Measurements from ENCODE around the gene ATP5MC3.
"Not testable (repeated sequence)": the region's sequence is repeated elsewhere in the genome, so short reads cannot be mapped to it uniquely, and the experiment has no call there.

ATP5MC3 gene

GRCh38 chr2:175181104-175181876 lies at the start of gene ATP5MC3:
ATP5MC3 (minus strand) TSS chr2:175181710; CDS start chr2:175181393, 317 bp downstream.
- peak; percentile 89 to 90 for DNase-seq

GRCh38 chr2:175228601-175229000 lies 47.1 kb upstream of the ATP5MC3 start:
- not testable (repeated sequence) for DNase-seq

- no peak for DNase-seq
These were observed 46.7 kb upstream of the ATP5MC3 start for GRCh38 chr2:175228179-175228578.

- no peak for DNase-seq
These were observed 45.9 kb upstream of the ATP5MC3 start for GRCh38 chr2:175227393-175227792.

DNA sequence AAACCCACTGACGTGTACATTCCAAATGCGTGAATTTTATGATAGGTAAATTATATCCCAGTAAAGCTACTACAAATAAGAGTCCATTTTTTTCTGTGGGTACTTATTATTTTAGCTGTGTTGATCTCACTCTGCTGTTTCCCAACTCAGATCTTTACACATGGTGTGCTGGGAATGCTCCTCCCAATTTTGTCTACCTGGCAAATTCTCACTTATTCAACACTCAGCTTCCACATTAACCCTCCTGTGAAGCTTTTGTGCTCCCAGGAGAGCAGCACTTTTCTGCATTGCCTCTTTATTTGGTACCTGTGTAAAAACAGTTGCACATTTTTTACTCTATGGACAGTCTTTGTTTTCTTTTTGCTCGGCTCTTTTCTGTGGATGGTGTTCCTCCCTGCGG lies 38.6 kb upstream of the ATP5MC3 start:
- no peak for DNase-seq

DNA sequence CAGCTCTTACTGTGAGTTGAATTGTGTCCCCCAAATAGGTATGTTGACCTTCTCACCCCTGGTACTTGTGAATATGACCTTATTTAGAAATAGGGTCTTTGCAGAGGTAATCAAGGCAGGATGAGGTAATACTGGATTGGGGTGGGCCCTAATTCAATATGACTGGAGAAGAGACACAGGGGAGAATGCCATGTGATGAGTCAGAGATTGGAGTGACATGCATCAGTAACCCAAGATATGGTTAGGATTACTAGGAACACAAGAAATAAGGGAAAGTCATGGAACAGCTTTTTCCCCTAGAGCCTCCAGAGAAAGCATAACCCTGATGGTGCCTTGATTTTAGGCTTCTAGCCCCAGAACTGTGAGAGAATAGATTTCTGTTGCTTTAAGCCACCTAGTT lies 37.0 kb upstream of the ATP5MC3 start:
- DNase-seq: no peak

DNA sequence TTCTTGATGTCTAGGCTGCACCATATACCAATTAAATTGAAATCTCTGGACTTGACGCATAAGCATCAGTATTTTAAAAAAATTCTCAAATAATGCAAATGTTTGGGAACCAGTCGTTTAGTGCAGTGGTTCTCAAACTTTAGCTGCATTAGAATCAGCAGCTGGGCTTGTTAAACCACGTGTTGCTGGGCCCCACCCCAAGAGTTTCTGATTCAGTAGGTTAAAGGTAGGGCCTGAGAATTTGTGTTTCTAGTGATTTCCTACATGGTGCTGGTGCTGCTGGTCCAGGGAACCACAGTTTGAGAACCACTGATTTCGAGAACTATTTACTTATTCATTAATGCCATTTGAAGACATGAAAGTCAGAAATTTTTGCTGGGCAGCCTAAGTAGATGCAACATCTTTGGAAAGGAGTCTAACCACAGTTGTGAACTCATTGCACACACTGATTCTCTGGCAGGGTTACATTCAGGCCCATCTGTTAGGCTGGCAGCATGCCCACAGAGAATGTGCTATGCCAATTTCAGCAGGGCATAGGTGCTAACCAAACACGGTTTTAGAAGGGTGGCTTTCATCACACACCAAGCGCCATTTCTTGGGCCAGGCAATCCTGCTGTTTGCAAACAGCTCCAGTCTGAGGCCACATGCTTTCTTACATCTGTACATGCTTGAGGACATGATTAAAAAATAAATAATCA lies 26.4 kb upstream of the ATP5MC3 start:
- DNase-seq: no peak

DNA sequence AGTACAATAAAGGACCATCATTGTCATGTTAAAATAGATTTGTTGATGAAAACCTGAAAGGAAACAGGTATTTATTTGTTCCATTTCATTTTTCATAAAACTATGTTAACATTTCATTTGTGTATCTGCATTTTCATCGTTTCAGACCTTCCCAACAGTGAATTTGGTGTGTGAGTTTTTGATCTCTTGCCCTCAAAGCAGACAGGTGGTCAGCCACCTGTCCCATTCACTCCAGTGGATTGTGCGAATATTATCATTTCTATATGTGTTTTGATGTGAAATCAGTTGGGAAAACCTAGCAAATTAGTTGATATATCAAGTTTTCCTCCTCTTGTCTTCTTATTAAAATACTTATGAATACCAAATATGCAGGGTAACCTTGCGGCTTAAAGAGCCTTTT lies 25.4 kb upstream of the ATP5MC3 start:
- no peak for DNase-seq

GRCh38 chr2:175205523-175205922 lies 24.0 kb upstream of the ATP5MC3 start:
- DNase-seq: no peak

DNA sequence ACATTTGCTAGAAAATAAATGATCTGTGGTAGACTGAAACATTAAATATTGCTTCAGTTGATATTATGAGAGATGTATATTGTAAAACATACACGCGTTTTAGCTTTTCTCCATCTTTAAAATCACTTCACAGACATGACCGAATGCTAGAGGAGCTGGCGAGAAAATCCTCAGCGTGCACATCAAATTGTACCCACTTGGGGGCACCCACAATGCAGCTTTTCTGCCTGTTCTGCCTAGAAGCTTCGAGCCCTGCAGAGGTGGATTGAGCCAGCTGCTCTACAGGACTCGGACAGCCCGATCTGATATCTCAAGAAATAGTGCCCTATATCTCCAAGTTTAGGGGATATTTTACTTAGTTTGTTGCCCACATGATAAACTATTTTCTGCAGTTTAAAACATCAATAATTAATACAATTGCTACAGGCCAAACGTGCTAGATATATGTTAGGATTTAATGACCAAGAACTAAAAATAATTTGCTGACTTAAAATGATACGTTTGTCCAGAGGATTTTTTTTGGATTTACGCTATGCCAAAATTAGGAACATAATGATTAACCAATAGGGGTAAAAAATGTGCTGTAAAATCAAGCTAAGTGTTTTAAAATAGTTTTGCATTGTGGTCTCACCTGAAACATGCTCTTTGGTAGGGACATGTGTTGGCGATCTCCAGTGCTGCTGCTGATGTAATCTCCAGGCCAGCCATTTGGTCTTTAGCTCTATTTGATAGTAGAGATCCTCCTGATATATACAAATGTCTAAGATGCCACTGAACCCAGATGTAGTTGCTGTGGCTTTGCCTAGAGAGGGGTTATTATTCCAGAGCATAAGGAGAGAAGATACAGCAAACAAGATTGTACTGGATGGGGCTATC lies 22.3 kb upstream of the ATP5MC3 start:
- DNase-seq: peak; percentile 13 to 24

- no peak for DNase-seq
These were observed 13.5 kb upstream of the ATP5MC3 start for GRCh38 chr2:175195012-175195411.

GRCh38 chr2:175188761-175189160 lies 7.3 kb upstream of the ATP5MC3 start:
- no peak for DNase-seq

DNA sequence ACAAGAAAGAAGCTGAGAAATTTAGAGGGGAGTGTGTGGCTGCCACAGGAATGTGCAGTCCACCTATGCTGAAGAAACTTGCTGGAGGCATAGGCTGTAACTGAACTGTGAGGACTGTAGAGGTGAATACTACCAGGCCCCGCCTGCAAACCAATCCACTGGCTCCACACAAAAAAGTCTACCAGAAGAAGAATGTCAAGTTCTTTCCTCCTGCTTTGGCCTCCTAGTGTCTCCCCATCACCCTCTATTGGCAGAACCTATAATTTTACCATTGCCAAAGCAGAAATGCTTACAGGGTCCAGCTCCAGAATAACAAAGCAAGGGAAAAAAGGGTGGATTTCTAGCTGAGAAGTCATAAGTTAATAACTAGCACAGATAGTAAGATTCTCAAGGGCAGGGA lies 5.9 kb upstream of the ATP5MC3 start:
- no peak for DNase-seq

DNA sequence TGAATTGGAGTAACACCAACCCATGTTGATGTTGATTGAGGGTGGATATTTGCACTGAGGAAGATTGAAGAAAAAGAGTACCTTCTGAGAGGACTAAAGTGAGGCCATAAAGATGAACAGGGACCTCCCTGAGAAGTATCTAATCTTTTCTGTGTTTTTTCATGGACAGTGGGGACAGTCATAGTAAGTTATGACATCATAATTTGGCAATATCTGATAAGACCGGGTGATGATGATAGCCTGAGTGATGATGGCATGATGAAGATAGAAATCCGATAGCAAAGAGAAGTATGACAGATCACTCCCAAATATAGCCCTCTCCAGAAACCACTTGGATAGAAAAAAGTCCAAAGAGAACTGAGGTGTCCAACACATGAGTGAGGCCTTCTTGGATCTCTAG lies 2.2 kb upstream of the ATP5MC3 start:
- no peak for DNase-seq

DNA sequence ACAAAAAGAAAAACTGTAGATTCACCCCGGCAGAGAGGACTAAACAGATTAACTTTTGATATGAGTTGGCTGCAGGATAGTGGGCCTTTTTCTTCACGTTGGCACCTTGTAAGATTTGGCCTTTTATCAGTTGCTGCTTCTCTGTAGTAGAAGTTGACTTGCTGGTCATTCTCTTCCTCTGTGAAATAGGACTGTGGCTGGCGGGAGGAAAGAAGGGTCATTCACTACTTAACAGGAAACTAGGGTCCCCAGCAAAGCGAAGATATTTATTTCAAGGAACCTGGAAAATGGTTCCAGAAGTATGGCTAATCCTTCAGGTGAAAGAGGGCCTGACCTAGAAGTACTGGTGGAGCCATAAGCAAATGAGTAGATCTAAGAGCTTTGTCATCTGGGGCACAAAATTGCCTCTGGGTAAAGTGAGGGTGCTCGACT lies 383 bp upstream of the ATP5MC3 start:
- DNase-seq: no peak

GRCh38 chr2:175180701-175181103 lies 808 bp downstream of the ATP5MC3 start:
- peak; percentile 42 to 62 for DNase-seq

- no peak for DNase-seq
These were observed 4.9 kb downstream of the ATP5MC3 start for GRCh38 chr2:175176624-175177023.

GRCh38 chr2:175175896-175176295 lies 5.6 kb downstream of the ATP5MC3 start:
- DNase-seq: no peak

- DNase-seq: no peak
These were observed 6.2 kb downstream of the ATP5MC3 start for GRCh38 chr2:175175320-175175719.

- no peak for DNase-seq
These were observed 10.7 kb downstream of the ATP5MC3 start for GRCh38 chr2:175170659-175171304.

- no peak for DNase-seq
These were observed 12.3 kb downstream of the ATP5MC3 start for GRCh38 chr2:175169191-175169590.

DNA sequence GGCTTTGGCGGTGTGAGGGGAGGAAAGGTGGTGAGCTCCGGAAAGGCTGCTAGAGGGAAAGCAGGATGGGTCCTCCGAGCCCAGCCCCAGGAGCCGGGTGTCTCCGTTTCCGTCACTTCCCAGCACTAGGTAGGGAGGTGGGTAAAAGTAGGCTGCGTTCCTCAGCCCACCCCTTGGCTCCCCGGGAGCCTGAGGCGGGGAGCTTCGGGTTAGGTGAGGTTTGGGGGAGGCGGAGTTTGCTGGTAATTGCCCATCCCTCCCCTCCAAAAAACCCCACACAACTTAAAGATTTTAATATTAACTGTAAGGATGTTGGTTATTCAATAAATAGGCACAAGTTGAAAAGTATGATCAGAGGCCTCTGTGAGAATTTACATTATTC lies 13.0 kb downstream of the ATP5MC3 start:
- DNase-seq: no peak

Measured in stimulated activated CD4-positive, alpha-beta T cell treated with anti-CD3 and anti-CD28 coated beads, Interleukin-4, amount 100 ng/mL, for 4 hours (primary cell).